ENCODE measurements around the gene ADCY2.

The ADCY2 gene

DNA sequence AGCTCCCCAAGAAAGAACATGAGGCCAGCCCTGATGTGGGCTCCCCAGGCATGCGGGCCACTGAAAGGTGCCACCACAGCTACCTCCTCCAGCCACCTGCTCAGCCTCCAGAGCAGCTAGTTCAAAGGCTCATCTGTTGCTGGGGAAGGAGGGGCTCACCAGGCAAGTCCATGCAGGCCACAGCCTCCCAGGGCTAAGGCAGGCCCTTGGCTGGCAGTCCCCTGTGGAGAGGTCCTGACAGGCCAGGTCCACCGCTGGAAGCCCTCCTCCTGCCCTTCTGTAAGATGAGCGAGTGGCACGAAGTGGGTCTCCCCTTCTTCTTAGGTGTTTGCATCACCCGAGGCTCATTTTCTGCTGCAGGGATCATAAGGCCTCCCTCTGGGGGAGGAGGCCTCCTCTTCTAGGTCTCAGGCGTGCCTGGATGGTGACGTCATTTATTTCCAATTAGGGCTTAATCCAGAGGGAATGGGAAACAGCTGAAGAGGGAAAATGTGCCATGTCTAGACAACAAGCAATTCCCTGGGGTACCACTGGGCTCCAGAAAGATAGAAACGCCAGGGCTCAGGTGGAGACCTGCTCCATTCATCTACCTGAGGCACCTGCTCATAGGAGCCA, 363.4 kb downstream of the ADCY2 start:
- Histone ChIP-seq H4K20me1 (ENCODE audit: control insufficient read depth, insufficient read depth, low read depth, low read length) (no peaks in the 10 kb centered on the region), H3K27me3 (ENCODE audit: control insufficient read depth, low read length) (peaks cover 1% of the 10 kb centered on the region; the same call in 1 of the 2 replicates), H3F3A (ENCODE audit: control insufficient read depth, insufficient read depth) (no peaks in the 10 kb centered on the region), H3K9me2 (replicated peaks; ENCODE audit: control insufficient read depth, low read length) (no peaks in the 10 kb centered on the region), H3K4me3 (ENCODE audit: low read length) (no peak overlapping the region), H3K4me2 (ENCODE audit: low read length) (no peak overlapping the region), H3K79me2 (ENCODE audit: control insufficient read depth, low read length) (no peaks in the 10 kb centered on the region), H3K4me1 (ENCODE audit: control insufficient read depth, low read length) (no peaks in the 10 kb centered on the region), H3K9me3 (ENCODE audit: control insufficient read depth, insufficient read depth, low read length) (no peaks in the 10 kb centered on the region), H3K27ac (ENCODE audit: low read depth, low read length) (no peak overlapping the region), H3K36me3 (ENCODE audit: control insufficient read depth, low read length) (no peaks in the 10 kb centered on the region)
- no peak for TF ChIP-seq EZH2phosphoT487 (IDR thresholded peaks at IDR 0.05; ENCODE audit: borderline replicate concordance, low read length)
- TF ChIP-seq, protein P1, sequence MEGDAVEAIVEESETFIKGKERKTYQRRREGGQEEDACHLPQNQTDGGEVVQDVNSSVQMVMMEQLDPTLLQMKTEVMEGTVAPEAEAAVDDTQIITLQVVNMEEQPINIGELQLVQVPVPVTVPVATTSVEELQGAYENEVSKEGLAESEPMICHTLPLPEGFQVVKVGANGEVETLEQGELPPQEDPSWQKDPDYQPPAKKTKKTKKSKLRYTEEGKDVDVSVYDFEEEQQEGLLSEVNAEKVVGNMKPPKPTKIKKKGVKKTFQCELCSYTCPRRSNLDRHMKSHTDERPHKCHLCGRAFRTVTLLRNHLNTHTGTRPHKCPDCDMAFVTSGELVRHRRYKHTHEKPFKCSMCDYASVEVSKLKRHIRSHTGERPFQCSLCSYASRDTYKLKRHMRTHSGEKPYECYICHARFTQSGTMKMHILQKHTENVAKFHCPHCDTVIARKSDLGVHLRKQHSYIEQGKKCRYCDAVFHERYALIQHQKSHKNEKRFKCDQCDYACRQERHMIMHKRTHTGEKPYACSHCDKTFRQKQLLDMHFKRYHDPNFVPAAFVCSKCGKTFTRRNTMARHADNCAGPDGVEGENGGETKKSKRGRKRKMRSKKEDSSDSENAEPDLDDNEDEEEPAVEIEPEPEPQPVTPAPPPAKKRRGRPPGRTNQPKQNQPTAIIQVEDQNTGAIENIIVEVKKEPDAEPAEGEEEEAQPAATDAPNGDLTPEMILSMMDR (IDR thresholded peaks at IDR 0.05; ENCODE audit: low read depth, low read length, poor library complexity, severe bottlenecking): no peak

DNA sequence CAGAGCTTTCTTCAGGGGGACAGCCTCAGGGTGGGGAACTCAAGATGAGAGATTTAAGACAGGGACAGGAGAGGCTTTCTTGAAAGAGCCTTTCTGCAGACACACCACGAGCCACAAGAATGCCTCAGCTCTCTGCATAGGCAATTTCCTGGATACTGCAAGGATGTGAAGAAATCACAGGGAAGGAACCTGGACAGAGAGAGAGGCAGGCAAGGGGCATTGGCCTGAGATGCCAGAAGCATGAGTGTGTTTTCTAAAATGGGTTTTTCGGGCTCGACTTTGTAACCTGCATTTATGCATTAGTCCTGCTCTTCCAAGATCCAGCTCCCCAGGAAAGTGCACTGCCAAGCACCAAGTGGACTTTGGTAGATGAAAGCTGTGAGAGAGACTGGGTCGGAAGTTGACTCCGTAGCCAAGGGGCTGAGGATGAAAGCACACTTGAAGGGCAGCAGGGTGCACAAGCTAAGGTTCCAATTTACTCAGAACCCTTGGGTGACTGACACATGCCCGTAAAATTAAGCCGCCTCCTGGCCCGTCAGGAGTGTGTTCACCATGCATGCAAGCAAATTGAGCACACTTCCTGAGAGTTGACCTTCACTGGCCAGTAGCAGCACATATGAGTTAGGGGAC, 364.1 kb downstream of the ADCY2 start:
- TF ChIP-seq, protein P1 (IDR thresholded peaks at IDR 0.05; ENCODE audit: low read depth, low read length, poor library complexity, severe bottlenecking): no peak
- TF ChIP-seq EZH2phosphoT487 (IDR thresholded peaks at IDR 0.05; ENCODE audit: borderline replicate concordance, low read length): no peak
- no peaks in the 10 kb centered on the region for H3K9me3 ChIP-seq (ENCODE audit: control insufficient read depth, insufficient read depth, low read length)
- no peaks in the 10 kb centered on the region for H3K79me2 ChIP-seq (ENCODE audit: control insufficient read depth, low read length)
- H3K27me3 ChIP-seq (ENCODE audit: control insufficient read depth, low read length): peaks cover 7% of the 10 kb centered on the region; the same call in 1 of the 2 replicates
- no peak overlapping the region for H3K27ac ChIP-seq (ENCODE audit: low read depth, low read length)
- H3K4me1 ChIP-seq (ENCODE audit: control insufficient read depth, low read length): no peaks in the 10 kb centered on the region
- no peak overlapping the region for H3K4me3 ChIP-seq (ENCODE audit: low read length)
- no peak overlapping the region for H3K4me2 ChIP-seq (ENCODE audit: low read length)
- no peaks in the 10 kb centered on the region for H3K9me2 ChIP-seq (replicated peaks; ENCODE audit: control insufficient read depth, low read length)
- H3K36me3 ChIP-seq (ENCODE audit: control insufficient read depth, low read length): no peaks in the 10 kb centered on the region
- no peaks in the 10 kb centered on the region for H3F3A ChIP-seq (ENCODE audit: control insufficient read depth, insufficient read depth)
- no peaks in the 10 kb centered on the region for H4K20me1 ChIP-seq (ENCODE audit: control insufficient read depth, insufficient read depth, low read depth, low read length)

DNA sequence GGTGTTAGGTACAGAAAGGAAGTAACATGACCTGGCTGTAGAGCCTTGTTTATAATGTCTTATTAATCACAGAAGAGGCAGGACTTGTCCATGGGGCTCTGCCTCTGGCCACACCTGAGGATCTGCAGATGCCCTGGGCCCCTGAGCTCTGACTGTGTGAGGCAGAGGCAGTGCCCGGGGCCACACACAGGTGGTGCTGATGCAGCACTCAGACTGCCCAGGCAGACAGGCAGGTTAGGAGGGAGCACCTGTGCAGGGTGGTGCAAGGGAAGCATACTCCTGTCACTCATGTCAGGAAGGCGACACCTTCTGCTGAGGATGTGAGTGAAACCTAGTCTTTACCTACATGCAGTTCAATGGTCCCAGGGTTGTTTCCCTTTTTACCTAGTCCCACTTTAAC, 366.3 kb downstream of the ADCY2 start:
- Histone ChIP-seq H3K4me2 (ENCODE audit: low read length) (no peak overlapping the region), H3K36me3 (ENCODE audit: control insufficient read depth, low read length) (no peaks in the 10 kb centered on the region), H3K4me1 (ENCODE audit: control insufficient read depth, low read length) (no peaks in the 10 kb centered on the region), H3F3A (ENCODE audit: control insufficient read depth, insufficient read depth) (no peaks in the 10 kb centered on the region), H4K20me1 (ENCODE audit: control insufficient read depth, insufficient read depth, low read depth, low read length) (no peaks in the 10 kb centered on the region), H3K79me2 (ENCODE audit: control insufficient read depth, low read length) (no peaks in the 10 kb centered on the region), H3K4me3 (ENCODE audit: low read length) (no peak overlapping the region), H3K27ac (ENCODE audit: low read depth, low read length) (no peak overlapping the region), H3K9me2 (replicated peaks; ENCODE audit: control insufficient read depth, low read length) (no peaks in the 10 kb centered on the region), H3K27me3 (ENCODE audit: control insufficient read depth, low read length) (peaks cover 7% of the 10 kb centered on the region; the same call in 1 of the 2 replicates), H3K9me3 (ENCODE audit: control insufficient read depth, insufficient read depth, low read length) (no peaks in the 10 kb centered on the region)
- TF ChIP-seq, protein P1 (IDR thresholded peaks at IDR 0.05; ENCODE audit: low read depth, low read length, poor library complexity, severe bottlenecking): no peak
- TF ChIP-seq EZH2phosphoT487 (IDR thresholded peaks at IDR 0.05; ENCODE audit: borderline replicate concordance, low read length): no peak

All from DOHH2 (cell line).